ENCODE measurements around the gene KIR2DL3.

KIR2DL3 gene

DNA sequence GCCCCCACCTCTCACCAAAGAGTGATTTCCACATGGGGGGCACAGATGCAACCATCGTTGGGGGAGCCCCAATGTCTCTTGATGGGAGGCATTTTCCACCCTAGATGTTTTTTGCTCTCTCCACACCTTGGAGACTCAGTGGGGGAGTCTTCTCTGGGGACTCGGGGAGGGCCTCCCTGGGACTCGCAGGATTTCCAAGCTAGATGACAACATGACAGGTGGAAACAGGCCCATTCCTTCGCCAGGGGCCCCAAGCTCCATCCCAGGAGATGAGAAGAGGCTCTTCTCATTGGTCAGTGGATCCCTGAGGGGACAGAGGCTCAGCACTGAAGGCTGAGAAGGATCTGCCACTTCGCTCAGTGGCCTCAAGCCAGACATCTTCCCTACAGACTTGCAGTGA, 52.4 kb downstream of the KIR2DL3 start:
- Histone ChIP-seq H3K9me3 (no peaks in the 10 kb centered on the region), H3K4me3 (ENCODE audit: low read depth in 1 of 2, low read length in 1 of 2) (no peak overlapping the region), H3K27ac (no peak overlapping the region), H3K36me3 (no peaks in the 10 kb centered on the region), H3K4me1 (ENCODE audit: control insufficient read depth in 1 of 2, insufficient read depth in 1 of 2, low read depth in 1 of 2, low read length in 1 of 2) (peaks cover 31 to 34% of the 10 kb centered on the region in 2 experiments), H3K27me3 (peaks cover 11% of the 10 kb centered on the region)
- no peak for TF ChIP-seq CTCF (IDR thresholded peaks at IDR 0.05)

GRCh38 chr19:54791476-54791875, 53.2 kb downstream of the KIR2DL3 start:
- Histone ChIP-seq H3K9me3 (no peaks in the 10 kb centered on the region), H3K4me3 (ENCODE audit: low read depth in 1 of 2, low read length in 1 of 2) (no peak overlapping the region), H3K27ac (no peak overlapping the region), H3K36me3 (no peaks in the 10 kb centered on the region), H3K27me3 (peaks cover 11% of the 10 kb centered on the region), H3K4me1 (ENCODE audit: control insufficient read depth in 1 of 2, insufficient read depth in 1 of 2, low read depth in 1 of 2, low read length in 1 of 2) (peaks cover 31 to 34% of the 10 kb centered on the region in 2 experiments)
- no peak for TF ChIP-seq CTCF (IDR thresholded peaks at IDR 0.05)

DNA sequence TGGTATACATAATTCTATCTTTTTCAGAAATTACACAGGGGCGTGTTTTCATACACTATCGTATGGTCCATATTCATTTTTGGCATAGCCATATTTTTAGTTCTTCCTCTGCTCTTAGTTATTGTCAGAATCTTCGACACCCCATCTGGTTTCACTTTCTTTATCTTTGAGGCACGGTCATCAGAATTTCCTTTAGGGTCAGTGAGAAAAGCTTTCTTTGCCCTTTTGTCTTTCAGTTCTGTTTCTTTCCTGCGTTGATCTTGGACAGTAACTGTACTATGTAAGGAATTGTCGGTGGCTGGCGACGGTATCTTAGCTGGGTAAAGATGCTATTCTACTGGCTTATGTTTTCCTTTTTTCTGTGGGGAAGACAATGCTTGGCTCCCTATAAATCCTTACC, 54.5 kb downstream of the KIR2DL3 start:
- peaks cover 23% of the 10 kb centered on the region in 2 experiments for H3K4me1 ChIP-seq (ENCODE audit: control insufficient read depth in 1 of 2, insufficient read depth in 1 of 2, low read depth in 1 of 2, low read length in 1 of 2)
- no peak for TF ChIP-seq CTCF (IDR thresholded peaks at IDR 0.05)
- peak overlapping the region; percentile 64 for H3K27ac ChIP-seq
- H3K9me3 ChIP-seq = no peaks in the 10 kb centered on the region
- H3K4me3 ChIP-seq (ENCODE audit: low read depth in 1 of 2, low read length in 1 of 2) = peak overlapping the region; percentile 44 to 54
- H3K27me3 ChIP-seq = peaks cover 11% of the 10 kb centered on the region
- H3K36me3 ChIP-seq = no peaks in the 10 kb centered on the region

DNA sequence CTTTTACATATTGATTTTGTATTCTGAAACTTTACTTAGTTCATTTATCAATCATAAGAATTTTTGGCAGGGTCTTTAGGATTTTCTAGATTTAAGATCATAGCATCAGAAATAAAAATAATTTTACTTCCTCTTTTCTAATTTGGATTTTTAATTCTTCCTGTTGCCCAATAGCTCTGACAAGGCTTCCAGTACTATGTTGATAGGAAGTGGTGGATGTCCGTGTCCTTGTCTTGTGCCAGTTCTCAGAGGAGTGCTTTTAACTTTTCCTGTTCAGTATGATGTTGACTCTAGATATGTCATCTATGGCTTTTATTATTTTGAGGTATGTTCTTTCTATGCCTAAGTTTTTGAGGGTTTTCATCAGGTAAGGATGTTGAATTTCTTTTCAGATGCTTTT, 57.4 kb downstream of the KIR2DL3 start:
- no peaks in the 10 kb centered on the region for H3K36me3 ChIP-seq
- peak overlapping the region; percentile 57 for H3K27ac ChIP-seq
- TF ChIP-seq CTCF (IDR thresholded peaks at IDR 0.05) = no peak
- peaks cover 12 to 14% of the 10 kb centered on the region in 2 experiments for H3K4me1 ChIP-seq (ENCODE audit: control insufficient read depth in 1 of 2, insufficient read depth in 1 of 2, low read depth in 1 of 2, low read length in 1 of 2)
- H3K4me3 ChIP-seq (ENCODE audit: low read depth in 1 of 2, low read length in 1 of 2) = no peak overlapping the region
- H3K9me3 ChIP-seq = no peaks in the 10 kb centered on the region
- H3K27me3 ChIP-seq = peaks cover 11% of the 10 kb centered on the region

Data from neutrophil (primary cell).